ENCODE measurements around the gene UCN2. TPM values are rescaled to one million over a fixed set of nuclear protein-coding genes. Genes with fewer than 3 reads are reported as not detected.
A peak's percentile ranks its signal among the peaks of the same experiment; 100 is the strongest.

Gene UCN2
- total and polyA plus RNA-seq, 9 of the 15 experiments (the other 6 are each of a cell fraction or from before 2014, with no cell fraction given) = 0.08 to 0.11 TPM; not detected in 7

DNA sequence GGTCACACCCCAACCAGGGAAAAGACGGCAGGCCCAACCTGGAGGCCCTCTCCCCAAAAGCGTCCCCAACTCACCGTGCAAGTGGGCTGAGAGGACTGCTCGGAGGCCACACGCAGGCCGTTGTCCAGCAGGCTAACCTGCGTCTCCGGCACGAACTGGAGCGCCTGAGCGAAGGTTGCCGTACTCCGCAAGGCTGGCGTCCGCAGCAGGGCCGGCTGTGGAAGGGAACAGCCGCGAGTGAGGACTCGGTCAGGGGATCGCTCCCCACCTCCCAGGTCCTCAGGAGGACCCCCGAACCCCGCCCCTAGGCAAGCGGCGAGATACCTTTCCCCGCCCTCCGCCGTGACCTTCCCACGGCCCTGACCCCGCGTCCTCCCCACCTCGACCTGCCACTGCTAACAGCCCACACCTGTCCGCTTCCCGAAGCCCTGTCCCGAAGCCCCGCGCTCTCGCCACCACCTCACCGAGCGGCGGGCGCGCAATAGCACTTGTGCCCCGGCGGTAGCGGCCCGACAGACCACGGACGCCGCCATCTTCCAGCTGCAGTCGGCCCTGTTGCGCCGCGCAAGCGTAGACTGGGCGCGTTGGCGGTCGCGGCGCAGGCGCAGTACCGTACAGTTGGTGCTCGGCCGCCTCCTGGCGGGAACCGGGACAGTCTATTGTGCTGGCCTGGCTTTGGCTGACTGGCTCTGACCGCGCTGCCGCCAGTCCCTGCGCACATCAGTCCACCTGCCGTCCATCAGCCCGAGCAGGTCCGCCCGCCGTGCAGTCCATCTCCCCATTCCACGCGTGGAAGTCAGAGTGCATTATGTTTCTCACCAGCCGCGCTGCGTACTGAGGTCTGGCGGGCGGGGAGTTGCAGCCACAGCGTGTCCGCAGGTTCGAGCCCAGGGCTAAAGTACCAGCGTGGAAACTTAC lies 45.8 kb upstream of the UCN2 start, which contains the start of gene UQCRC1 (continued):
- TF ChIP-seq, protein P1, sequence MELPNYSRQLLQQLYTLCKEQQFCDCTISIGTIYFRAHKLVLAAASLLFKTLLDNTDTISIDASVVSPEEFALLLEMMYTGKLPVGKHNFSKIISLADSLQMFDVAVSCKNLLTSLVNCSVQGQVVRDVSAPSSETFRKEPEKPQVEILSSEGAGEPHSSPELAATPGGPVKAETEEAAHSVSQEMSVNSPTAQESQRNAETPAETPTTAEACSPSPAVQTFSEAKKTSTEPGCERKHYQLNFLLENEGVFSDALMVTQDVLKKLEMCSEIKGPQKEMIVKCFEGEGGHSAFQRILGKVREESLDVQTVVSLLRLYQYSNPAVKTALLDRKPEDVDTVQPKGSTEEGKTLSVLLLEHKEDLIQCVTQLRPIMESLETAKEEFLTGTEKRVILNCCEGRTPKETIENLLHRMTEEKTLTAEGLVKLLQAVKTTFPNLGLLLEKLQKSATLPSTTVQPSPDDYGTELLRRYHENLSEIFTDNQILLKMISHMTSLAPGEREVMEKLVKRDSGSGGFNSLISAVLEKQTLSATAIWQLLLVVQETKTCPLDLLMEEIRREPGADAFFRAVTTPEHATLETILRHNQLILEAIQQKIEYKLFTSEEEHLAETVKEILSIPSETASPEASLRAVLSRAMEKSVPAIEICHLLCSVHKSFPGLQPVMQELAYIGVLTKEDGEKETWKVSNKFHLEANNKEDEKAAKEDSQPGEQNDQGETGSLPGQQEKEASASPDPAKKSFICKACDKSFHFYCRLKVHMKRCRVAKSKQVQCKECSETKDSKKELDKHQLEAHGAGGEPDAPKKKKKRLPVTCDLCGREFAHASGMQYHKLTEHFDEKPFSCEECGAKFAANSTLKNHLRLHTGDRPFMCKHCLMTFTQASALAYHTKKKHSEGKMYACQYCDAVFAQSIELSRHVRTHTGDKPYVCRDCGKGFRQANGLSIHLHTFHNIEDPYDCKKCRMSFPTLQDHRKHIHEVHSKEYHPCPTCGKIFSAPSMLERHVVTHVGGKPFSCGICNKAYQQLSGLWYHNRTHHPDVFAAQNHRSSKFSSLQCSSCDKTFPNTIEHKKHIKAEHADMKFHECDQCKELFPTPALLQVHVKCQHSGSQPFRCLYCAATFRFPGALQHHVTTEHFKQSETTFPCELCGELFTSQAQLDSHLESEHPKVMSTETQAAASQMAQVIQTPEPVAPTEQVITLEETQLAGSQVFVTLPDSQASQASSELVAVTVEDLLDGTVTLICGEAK (IDR thresholded peaks at IDR 0.05) = no peak
- TF ChIP-seq, protein P1 (CRISPR knock-in tag; IDR thresholded peaks at IDR 0.05) = no peak
- TF ChIP-seq ZNF140 (CRISPR knock-in tag; IDR thresholded peaks at IDR 0.05) = no peak
- TF ChIP-seq NR0B1 (IDR thresholded peaks at IDR 0.05; ENCODE audit: partially characterized antibody) = no peak
- TF ChIP-seq KAT8 (IDR thresholded peaks at IDR 0.05; ENCODE audit: low read depth) = no peak
- no peak for TF ChIP-seq HLTF (IDR thresholded peaks at IDR 0.05)
- TF ChIP-seq, protein P2, sequence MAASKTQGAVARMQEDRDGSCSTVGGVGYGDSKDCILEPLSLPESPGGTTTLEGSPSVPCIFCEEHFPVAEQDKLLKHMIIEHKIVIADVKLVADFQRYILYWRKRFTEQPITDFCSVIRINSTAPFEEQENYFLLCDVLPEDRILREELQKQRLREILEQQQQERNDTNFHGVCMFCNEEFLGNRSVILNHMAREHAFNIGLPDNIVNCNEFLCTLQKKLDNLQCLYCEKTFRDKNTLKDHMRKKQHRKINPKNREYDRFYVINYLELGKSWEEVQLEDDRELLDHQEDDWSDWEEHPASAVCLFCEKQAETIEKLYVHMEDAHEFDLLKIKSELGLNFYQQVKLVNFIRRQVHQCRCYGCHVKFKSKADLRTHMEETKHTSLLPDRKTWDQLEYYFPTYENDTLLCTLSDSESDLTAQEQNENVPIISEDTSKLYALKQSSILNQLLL (CRISPR knock-in tag; IDR thresholded peaks at IDR 0.05; ENCODE audit: borderline replicate concordance) = no peak
- TF ChIP-seq ZNF354B (CRISPR knock-in tag; IDR thresholded peaks at IDR 0.05) = no peak
- TF ChIP-seq CBFB (CRISPR knock-in tag; IDR thresholded peaks at IDR 0.05) = no peak
- no peak for TF ChIP-seq FUS (optimal IDR thresholded peaks at IDR 0.05; ENCODE audit: low read depth, low read length)
- no peak for TF ChIP-seq ZNF584 (CRISPR knock-in tag; IDR thresholded peaks at IDR 0.05; ENCODE audit: low read depth)
- no peak for TF ChIP-seq ILK (tag; IDR thresholded peaks at IDR 0.05; ENCODE audit: borderline replicate concordance, low read depth)
- TF ChIP-seq SREBF2 (CRISPR knock-in tag; IDR thresholded peaks at IDR 0.05) = no peak
- peak; percentile 63; the same call in 1 of the 2 replicates for TF ChIP-seq NR2C2 (CRISPR knock-in tag; IDR thresholded peaks at IDR 0.05)
- peak; percentile 84 for TF ChIP-seq NR2C2 (tag; IDR thresholded peaks at IDR 0.05)
- TF ChIP-seq SAFB (IDR thresholded peaks at IDR 0.05; ENCODE audit: borderline replicate concordance, low read depth, low read length) = no peak

All from K562 (cell line).